ENCODE results near the gene TBC1D14. TPM values are rescaled to one million over a fixed set of nuclear protein-coding genes. Genes with fewer than 3 reads are reported as not detected.
"Not testable (repeated sequence)": the region's sequence is repeated elsewhere in the genome, so short reads cannot be mapped to it uniquely, and the experiment has no call there.

The TBC1D14 gene
- total and polyA plus RNA-seq, 5 experiments from 2014 or later, result 34.8 to 78.2 (median 47.0) TPM

- ATAC-seq (no peak), DNase-seq (no peak)
- peaks cover 0 to 8% (median 4%) of the 10 kb centered on the region in 4 donors for H3K4me1 Mint-ChIP-seq
- H3K36me3 Mint-ChIP-seq, result peaks cover 7 to 61% (median 10%) of the 10 kb centered on the region in 3 donors
- H3K27me3 Mint-ChIP-seq, result no peaks in the 10 kb centered on the region
- H3K9me3 Mint-ChIP-seq, result no peaks in the 10 kb centered on the region
- no peak overlapping the region for H3K4me3 Mint-ChIP-seq
- no peak overlapping the region for H3K27ac Mint-ChIP-seq
- POLR2A ChIA-PET, result interaction anchor here (1.4 kb wide), 1 partner anchor 17 kb away, joined by 3 read pairs; no protein-coding TSS in a partner anchor
Observed at GRCh38 chr4:6881908-6882307, 27.7 kb upstream of the TBC1D14 start.

- H3K4me1 Mint-ChIP-seq, result peaks cover 0 to 8% (median 2%) of the 10 kb centered on the region in 4 donors
- H3K4me3 Mint-ChIP-seq, result no peak overlapping the region
- no peak for DNase-seq
- ATAC-seq, result no peak
- POLR2A ChIA-PET, result no interaction called here
- H3K36me3 Mint-ChIP-seq, result peaks cover 0 to 38% (median 7%) of the 10 kb centered on the region in 3 donors
- H3K27ac Mint-ChIP-seq, result peak overlapping the region in 6 of 10 donors; percentile 19 to 58 (median 42)
- H3K27me3 Mint-ChIP-seq, result no peaks in the 10 kb centered on the region
- H3K9me3 Mint-ChIP-seq, result no peaks in the 10 kb centered on the region
Observed at GRCh38 chr4:6884341-6884870, 25.2 kb upstream of the TBC1D14 start.

GRCh38 chr4:6885953-6886557 lies 23.6 kb upstream of the TBC1D14 start:
- Mint-ChIP-seq H3K4me1 (peaks cover 0 to 17% (median 5%) of the 10 kb centered on the region in 4 donors), H3K4me3 (no peak overlapping the region), H3K36me3 (peaks cover 0 to 28% (median 2%) of the 10 kb centered on the region in 3 donors), H3K9me3 (no peaks in the 10 kb centered on the region), H3K27me3 (no peaks in the 10 kb centered on the region), H3K27ac (peak overlapping the region in 7 of 10 donors; percentile 8 to 82 (median 75))
- POLR2A ChIA-PET, result interaction anchor here (0.7 kb wide), 1 partner anchor 176 kb away, joined by 4 read pairs; no protein-coding TSS in a partner anchor
- ATAC-seq (peak in 1 of 2 donors; percentile 35), DNase-seq (no peak)

DNA sequence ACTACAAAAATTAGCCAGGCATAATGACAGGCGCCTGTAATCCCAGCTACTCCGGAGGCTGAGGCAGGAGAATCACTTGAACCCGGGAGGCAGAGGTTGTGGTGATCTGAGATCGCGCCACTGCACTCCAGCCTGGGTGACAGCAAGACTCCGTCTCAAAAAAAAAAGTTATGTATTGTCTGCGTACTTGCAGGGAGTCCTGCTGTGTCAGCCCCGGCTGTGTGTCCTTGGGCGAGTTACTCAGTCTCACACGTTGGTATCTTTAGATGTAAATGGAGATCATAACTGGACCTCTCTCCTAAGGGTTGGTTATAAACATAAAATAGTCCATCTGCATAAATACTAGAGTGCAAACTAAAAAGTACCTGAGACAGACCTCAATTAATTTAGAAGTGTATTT lies 22.7 kb upstream of the TBC1D14 start:
- POLR2A ChIA-PET, result interaction anchor here (1.1 kb wide), 1 partner anchor 24 kb away, joined by 3 read pairs; no protein-coding TSS in a partner anchor
- H3K4me1 Mint-ChIP-seq, result peaks cover under 1 to 26% (median 11%) of the 10 kb centered on the region in 4 donors
- DNase-seq (no peak), ATAC-seq (no peak)
- H3K27me3 Mint-ChIP-seq, result no peaks in the 10 kb centered on the region
- peak overlapping the region in 1 of 10 donors; percentile 59 for H3K27ac Mint-ChIP-seq
- H3K36me3 Mint-ChIP-seq, result peaks cover 0 to 20% (median 2%) of the 10 kb centered on the region in 3 donors
- no peak overlapping the region for H3K4me3 Mint-ChIP-seq
- no peaks in the 10 kb centered on the region for H3K9me3 Mint-ChIP-seq

DNA sequence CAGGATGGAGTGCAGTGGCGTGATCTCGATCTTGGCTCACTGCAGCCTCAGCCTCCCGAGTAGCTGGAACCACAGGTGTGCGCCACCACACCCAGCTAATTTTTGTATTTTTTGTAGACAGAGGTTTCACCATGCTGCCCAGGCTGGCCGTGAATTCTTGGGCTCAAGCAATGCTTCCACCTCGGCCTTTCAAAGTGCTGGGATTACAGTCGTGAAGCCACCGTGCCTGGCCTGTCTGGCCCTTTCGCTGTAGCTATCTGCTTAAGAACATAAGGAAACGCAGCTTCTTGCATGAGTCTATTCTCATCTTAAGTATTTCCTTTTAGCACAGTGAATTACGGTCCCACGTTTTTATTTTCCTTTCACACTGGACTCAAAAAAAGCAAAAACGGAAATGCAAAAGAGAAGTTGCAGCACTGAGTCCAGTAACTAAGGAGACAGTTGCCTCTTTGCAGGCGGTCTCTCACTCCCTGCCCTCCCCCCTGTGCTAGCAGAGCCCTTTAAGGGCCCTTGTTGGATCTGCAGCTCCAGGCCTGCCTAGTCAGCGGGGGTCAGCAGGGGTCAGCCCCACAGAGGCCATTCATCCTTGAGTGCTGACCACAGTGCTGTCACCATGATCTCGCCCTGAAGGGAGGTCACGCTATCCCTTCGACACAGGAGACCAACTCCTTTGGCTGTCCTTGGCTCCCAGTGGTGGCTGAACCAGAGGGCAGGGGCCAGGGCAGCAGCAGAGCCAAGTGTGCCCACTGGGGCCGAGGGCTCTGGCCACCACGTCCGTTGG lies 21.8 kb upstream of the TBC1D14 start:
- peaks cover 8 to 35% (median 20%) of the 10 kb centered on the region in 4 donors for H3K4me1 Mint-ChIP-seq
- POLR2A ChIA-PET, result interaction anchor here (0.6 to 1.1 kb wide), 3 partner anchors 23 to 161 kb away, joined by 3 to 4 read pairs (median 4); no protein-coding TSS in a partner anchor

GRCh38 chr4:6888506-6889071 lies 21.0 kb upstream of the TBC1D14 start:
- DNase-seq, result no peak
- ATAC-seq, result no peak
- peaks cover 11 to 42% (median 25%) of the 10 kb centered on the region in 4 donors for H3K4me1 Mint-ChIP-seq
- no peak overlapping the region for H3K4me3 Mint-ChIP-seq
- H3K27ac Mint-ChIP-seq, result no peak overlapping the region
- H3K27me3 Mint-ChIP-seq, result no peaks in the 10 kb centered on the region
- peaks cover 0 to 4% (median 0%) of the 10 kb centered on the region in 3 donors for H3K36me3 Mint-ChIP-seq
- no peaks in the 10 kb centered on the region for H3K9me3 Mint-ChIP-seq
- POLR2A ChIA-PET, result no interaction called here

More for the DNA sequence above, 21.8 kb upstream of the TBC1D14 start:
- ATAC-seq (no peak), DNase-seq (no peak)
- H3K27ac Mint-ChIP-seq, result peak overlapping the region in 1 of 10 donors; percentile 28
- no peak overlapping the region for H3K4me3 Mint-ChIP-seq
- H3K36me3 Mint-ChIP-seq, result peaks cover 0 to 11% (median under 1%) of the 10 kb centered on the region in 3 donors
- H3K27me3 Mint-ChIP-seq, result no peaks in the 10 kb centered on the region
- H3K9me3 Mint-ChIP-seq, result no peaks in the 10 kb centered on the region

GRCh38 chr4:6889101-6889735 lies 20.4 kb upstream of the TBC1D14 start:
- no peak overlapping the region for H3K27ac Mint-ChIP-seq
- no peak overlapping the region for H3K4me3 Mint-ChIP-seq
- ATAC-seq, result no peak
- H3K27me3 Mint-ChIP-seq, result no peaks in the 10 kb centered on the region
- H3K4me1 Mint-ChIP-seq, result peaks cover 14 to 47% (median 27%) of the 10 kb centered on the region in 4 donors
- no peak for DNase-seq
- peaks cover 0 to 4% (median 0%) of the 10 kb centered on the region in 3 donors for H3K36me3 Mint-ChIP-seq
- H3K9me3 Mint-ChIP-seq, result no peaks in the 10 kb centered on the region
- POLR2A ChIA-PET, result interaction anchor here (1.2 to 1.6 kb wide), 2 partner anchors 21 to 106 kb away, joined by 3 to 5 read pairs; no protein-coding TSS in a partner anchor

- Mint-ChIP-seq H3K27me3 (no peaks in the 10 kb centered on the region), H3K36me3 (peaks cover 0 to under 1% (median 0%) of the 10 kb centered on the region in 3 donors), H3K9me3 (no peaks in the 10 kb centered on the region), H3K27ac (peak overlapping the region in 2 of 10 donors; percentile 43 to 53), H3K4me3 (no peak overlapping the region), H3K4me1 (peaks cover 14 to 49% (median 27%) of the 10 kb centered on the region in 4 donors)
- ATAC-seq (no peak), DNase-seq (no peak)
- POLR2A ChIA-PET, result interaction anchor here (1.2 to 1.6 kb wide), 2 partner anchors 21 to 106 kb away, joined by 3 to 5 read pairs; no protein-coding TSS in a partner anchor
Observed at GRCh38 chr4:6889736-6890324, 19.8 kb upstream of the TBC1D14 start.

DNA sequence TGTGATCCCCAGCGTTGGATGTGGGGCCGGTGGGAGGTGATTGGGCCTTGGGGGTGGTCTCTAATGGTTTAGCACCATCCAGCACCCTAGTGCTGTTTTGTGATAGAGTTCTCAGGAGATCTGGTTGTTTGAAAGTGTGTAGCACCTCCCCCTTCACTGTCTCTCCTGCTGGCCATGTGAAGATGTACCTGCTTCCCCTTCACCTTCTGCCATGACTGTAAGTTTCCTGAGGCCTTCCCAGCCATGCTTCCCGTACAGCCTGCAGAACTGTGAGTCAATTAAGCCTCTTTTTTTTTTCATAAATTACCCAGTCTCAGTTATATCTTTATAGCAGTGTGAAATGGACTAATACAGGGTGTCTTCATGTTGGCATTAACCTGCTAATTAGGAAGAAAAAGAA lies 19.3 kb upstream of the TBC1D14 start:
- ATAC-seq, result no peak
- H3K4me1 Mint-ChIP-seq, result peaks cover 14 to 50% (median 27%) of the 10 kb centered on the region in 4 donors
- H3K27me3 Mint-ChIP-seq, result no peaks in the 10 kb centered on the region
- peak overlapping the region in 1 of 10 donors; percentile 43 for H3K27ac Mint-ChIP-seq
- no peaks in the 10 kb centered on the region for H3K36me3 Mint-ChIP-seq
- H3K4me3 Mint-ChIP-seq, result peak overlapping the region in 1 of 10 donors; percentile 39
- H3K9me3 Mint-ChIP-seq, result no peaks in the 10 kb centered on the region
- POLR2A ChIA-PET, result interaction anchor here (1.2 to 1.6 kb wide), 2 partner anchors 20 to 107 kb away, joined by 3 to 5 read pairs; no protein-coding TSS in a partner anchor
- no peak for DNase-seq

- not testable (repeated sequence) for DNase-seq, H3K27me3 Mint-ChIP-seq, H3K36me3 Mint-ChIP-seq, H3K9me3 Mint-ChIP-seq, H3K27ac Mint-ChIP-seq, ATAC-seq
- Mint-ChIP-seq H3K4me3 (peak overlapping the region in 2 of 10 donors; percentile 16 to 65), H3K4me1 (peaks cover 14 to 48% (median 28%) of the 10 kb centered on the region in 4 donors)
- POLR2A ChIA-PET, result interaction anchor here (1.1 kb wide), 1 partner anchor 177 kb away, joined by 3 read pairs; the partner anchor contains the start of gene GRPEL1
Observed at GRCh38 chr4:6890971-6891370, 18.7 kb upstream of the TBC1D14 start.

GRCh38 chr4:6891436-6892170 lies 18.0 kb upstream of the TBC1D14 start:
- ATAC-seq, result peak; percentile 20 to 21
- Mint-ChIP-seq H3K9me3 (no peaks in the 10 kb centered on the region), H3K4me3 (peak overlapping the region in 9 of 10 donors; percentile 33 to 82 (median 65)), H3K4me1 (peaks cover 14 to 43% (median 28%) of the 10 kb centered on the region in 4 donors), H3K27me3 (no peaks in the 10 kb centered on the region), H3K36me3 (no peaks in the 10 kb centered on the region), H3K27ac (peak overlapping the region in 9 of 10 donors; percentile 5 to 82 (median 61))
- no peak for DNase-seq
- POLR2A ChIA-PET, result interaction anchor here (0.6 to 4.7 kb wide), 5 partner anchors 17 to 176 kb away, joined by 3 to 22 read pairs (median 5); partner anchors contain the start of genes GRPEL1 and TBC1D14

All from naive thymus-derived CD8-positive, alpha-beta T cell (primary cell).